GM12878 (cell line): ENCODE measurements around the gene SECTM1. TPM values are rescaled to one million over a fixed set of nuclear protein-coding genes. Genes with fewer than 3 reads are reported as not detected.

ENCODE experiments used
- ATAC-seq: fragments of 200-7000 bp; cut with Tn5 transposase; 3 replicates; pipeline ENCODE4 v1.9.1; 2020; ENCODE audit warnings: mild to moderate bottlenecking, moderate library complexity
- BruUV-seq: library from RNA; stranded (reverse); fragments of 400-500 nt; replicated peaks from 2 replicates; lab custom pipeline; 2021; lab: Mats Ljungman, UMichigan
- CTCF ChIA-PET: fragments of 300-600 bp; sonication (Branson Sonifier 250); formaldehyde crosslinking; extraction: SDS; loops from one replicate; lab custom pipeline; 2021; ENCODE audit warnings: inconsistent platforms; lab: Yijun Ruan, JAX
- POLR2A ChIA-PET: fragments of 350-600 bp; formaldehyde crosslinking; extraction: SDS; loops from one replicate; lab custom pipeline; 2021; ENCODE audit warnings: inconsistent platforms; lab: Charles Lee
- RAD21 ChIA-PET: fragments of 300-600 bp; sonication (Branson Sonifier 250); formaldehyde crosslinking; loops from one replicate; lab custom pipeline; 2023; ENCODE audit warnings: antibody characterized with exemption; ENCODE audit not compliant: unreplicated experiment; lab: Charles Lee
- SMC1A ChIA-PET: fragments of 300-600 bp; sonication (Branson Sonifier 250); formaldehyde crosslinking; loops from one replicate; lab custom pipeline; 2023; ENCODE audit not compliant: unreplicated experiment, uncharacterized antibody; lab: Charles Lee
- DNase-seq: peaks from one replicate; pipeline ENCODE4 v3.0.0-alpha.2; 2011; ENCODE audit warnings: low read depth, low spot score
- FAIRE-seq: peaks from 3 replicates; lab custom pipeline; 2011; peaks lifted over from hg19 to GRCh38; lab: Jason Lieb, UNC
- H2AFZ ChIP-seq: 2 replicates; pipeline ENCODE4 v1.6.0; 2011; ENCODE audit warnings: low read depth, low read length, control low read depth; ENCODE audit not compliant: control insufficient read depth
- H3K27ac ChIP-seq: 2 replicates; pipeline ENCODE4 v1.5.1; 2011; ENCODE audit warnings: control low read depth; ENCODE audit not compliant: control insufficient read depth, insufficient read depth
- H3K27me3 ChIP-seq, 2 experiments: replicated peaks in 1 of 2; 2 replicates each; pipeline versions ENCODE4 v1.6.0 to v1.6.1; 2011; ENCODE audit warnings: low read length in 1 of 2; ENCODE audit not compliant: control insufficient read depth in 2 of 2, insufficient read depth in 2 of 2
- H3K36me3 ChIP-seq, 2 experiments: 2 replicates each; pipeline ENCODE4 v1.5.1; 2011; ENCODE audit warnings: low read length in 1 of 2; ENCODE audit not compliant: control insufficient read depth in 2 of 2, insufficient read depth in 2 of 2
- H3K4me1 ChIP-seq: 2 replicates; pipeline ENCODE4 v1.6.1; 2011; ENCODE audit warnings: mild to moderate bottlenecking, low read length, moderate library complexity, mixed read lengths; ENCODE audit not compliant: control insufficient read depth, insufficient read depth
- H3K4me2 ChIP-seq: 2 replicates; pipeline ENCODE4 v1.6.0; 2011; ENCODE audit warnings: control low read depth; ENCODE audit not compliant: control insufficient read depth, insufficient read depth
- H3K4me3 ChIP-seq: fragments of 200-600 bp; sonication (generic); 2 replicates; pipeline ENCODE4 v1.5.1; 2016
- H3K79me2 ChIP-seq: 2 replicates; pipeline ENCODE4 v1.6.0; 2011; ENCODE audit warnings: low read length; ENCODE audit not compliant: control insufficient read depth, insufficient read depth
- H3K9ac ChIP-seq: 2 replicates; pipeline ENCODE4 v1.8.0; 2011; ENCODE audit warnings: low read length, control low read depth, mixed read lengths; ENCODE audit not compliant: control insufficient read depth, insufficient read depth
- H3K9me3 ChIP-seq: replicated peaks from 3 replicates; pipeline ENCODE4 v1.5.1; 2011; ENCODE audit warnings: mild to moderate bottlenecking, low read length; ENCODE audit not compliant: control insufficient read depth, insufficient read depth
- H4K20me1 ChIP-seq: 2 replicates; pipeline ENCODE4 v1.6.0; 2011; ENCODE audit not compliant: control insufficient read depth, insufficient read depth
- CEBPZ ChIP-seq: fragments of 150-350 bp; IDR thresholded peaks from 2 replicates; pipeline ENCODE4 v1.6.1; 2016; ENCODE audit warnings: low read depth, low read length
- CHD2 ChIP-seq: IDR thresholded peaks from 2 replicates; pipeline ENCODE4 v1.6.1; 2011; ENCODE audit warnings: low read depth, low read length, improper control_type of control experiment, borderline replicate concordance
- CREM ChIP-seq: IDR thresholded peaks from 2 replicates; pipeline ENCODE4 v1.6.1; 2014; ENCODE audit warnings: antibody characterized with exemption, low read depth
- EGR1 ChIP-seq, 2 experiments: IDR thresholded peaks; 1 replicate in 1 of 2; 2 replicates in 1 of 2; pipeline ENCODE4 v1.6.1; 2011 to 2012; ENCODE audit warnings: low read depth in 2 of 2, low read length in 2 of 2, borderline replicate concordance in 1 of 2, mild to moderate bottlenecking in 1 of 2, moderate library complexity in 1 of 2
- HDAC6 ChIP-seq: fragments of 200-600 bp; sonication (generic); IDR thresholded peaks from one replicate; pipeline ENCODE4 v1.8.0; 2017; ENCODE audit warnings: antibody characterized with exemption; ENCODE audit not compliant: unreplicated experiment
- JUNB ChIP-seq: IDR thresholded peaks from 2 replicates; pipeline ENCODE4 v1.6.1; 2016; ENCODE audit warnings: antibody characterized with exemption, mild to moderate bottlenecking
- MLLT1 ChIP-seq: fragments of 450-650 bp; IDR thresholded peaks from 2 replicates; pipeline ENCODE4 v1.6.1; 2016; ENCODE audit warnings: mild to moderate bottlenecking
- NFXL1 ChIP-seq: fragments of 450-650 bp; IDR thresholded peaks from 2 replicates; pipeline ENCODE4 v1.6.1; 2017; ENCODE audit warnings: antibody characterized with exemption, mild to moderate bottlenecking, borderline replicate concordance
- NFYA ChIP-seq: IDR thresholded peaks from 2 replicates; pipeline ENCODE4 v1.6.1; 2011; ENCODE audit warnings: low read depth, mild to moderate bottlenecking, low read length, improper control_type of control experiment, borderline replicate concordance
- NFYB ChIP-seq: IDR thresholded peaks from 2 replicates; pipeline ENCODE4 v1.6.1; 2011; ENCODE audit warnings: low read depth, mild to moderate bottlenecking, low read length, improper control_type of control experiment, moderate library complexity; ENCODE audit not compliant: insufficient read depth
- PBX3 ChIP-seq: IDR thresholded peaks from 2 replicates; pipeline ENCODE4 v1.6.1; 2011; ENCODE audit warnings: mild to moderate bottlenecking, low read depth, low read length, moderate library complexity; ENCODE audit not compliant: insufficient replicate concordance
- POLR2A ChIP-seq: IDR thresholded peaks from 2 replicates; pipeline ENCODE4 v1.6.1; 2011; ENCODE audit warnings: low read depth, mild to moderate bottlenecking, low read length
- RCOR1 ChIP-seq: conservative IDR thresholded peaks from 2 replicates; pipeline ENCODE4 v1.6.1; 2012; ENCODE audit warnings: low read depth, low read length, improper control_type of control experiment
- RELB ChIP-seq: fragments of 450-650 bp; IDR thresholded peaks from 2 replicates; pipeline ENCODE4 v1.6.1; 2017; ENCODE audit warnings: low read depth, mild to moderate bottlenecking, moderate library complexity
- SMAD5 ChIP-seq: IDR thresholded peaks from 2 replicates; pipeline ENCODE4 v1.6.1; 2016; ENCODE audit warnings: antibody characterized with exemption, low read depth
- TARDBP ChIP-seq: IDR thresholded peaks from 2 replicates; pipeline ENCODE4 v1.6.1; 2016; ENCODE audit warnings: borderline replicate concordance
- WGBS: methylation state at CpG from one replicate; pipeline ENCODE4 v1.1.6; 2016; ENCODE audit warnings: low lambda C conversion rate; ENCODE audit not compliant: insufficient replicate concordance, insufficient coverage; ENCODE audit errors: missing lambda C conversion rate; 5-methylcytosine and 5-hydroxymethylcytosine counted together
- in situ Hi-C: fragments of 300-500 bp; cut with MboI; formaldehyde crosslinking; loops from 9 replicates; pipeline ENCODE4 v1.14.3; 2018; ENCODE audit warnings: mixed read lengths
- intact Hi-C: fragments of 100-400 bp; cut with micrococcal nuclease; formaldehyde crosslinking; loops from one replicate; pipeline ENCODE4 v1.14.2; 2022; ENCODE audit not compliant: unreplicated experiment
- polyA plus RNA-seq, 11 experiments: library from polyadenylated mRNA; depleted of rRNA in 4 of 11; unstranded in 6 of 11; stranded (reverse) in 5 of 11; fragments of >200 nt; fragmentation: Nextera tagmentation in 4 of 11; fragmentation: Illumina TruSeq in 1 of 11; extraction: Ambion mirVana in 4 of 11; extraction: Trizol in 1 of 11; gene quantifications; 1 replicate in 1 of 11; 2 replicates in 10 of 11; pipeline versions ENCODE4 v1.2.1 to v1.2.3, GENCODE V29; 2011 to 2016; ENCODE audit warnings: inconsistent platforms in 2 of 11, missing spikeins in 2 of 11, low read depth in 1 of 11
- total RNA-seq, 4 experiments: library from RNA; depleted of rRNA in 3 of 4; stranded (reverse); fragments of >200 nt in 3 of 4; fragmentation: Illumina TruSeq in 1 of 4; extraction: Trizol in 1 of 4; gene quantifications; 2 replicates each; pipeline versions ENCODE4 v1.2.1 to v1.2.3, GENCODE V29; 2013 to 2021

Gene SECTM1
- total and polyA plus RNA-seq, 10 of the 15 experiments (the other 5 are each of a cell fraction or from before 2014, with no cell fraction given): 0.10 to 0.13 (median 0.12) TPM; not detected in 7

- FAIRE-seq: no peak
- Histone ChIP-seq H3K36me3 (no peaks in the 10 kb centered on the region), H2AFZ (no peak overlapping the region), H3K27ac (no peak overlapping the region), H3K79me2 (no peaks in the 10 kb centered on the region), H3K9ac (no peak overlapping the region), H4K20me1 (no peaks in the 10 kb centered on the region), H3K4me2 (no peak overlapping the region), H3K4me1 (no peaks in the 10 kb centered on the region), H3K27me3 (peaks cover 0 to 2% of the 10 kb centered on the region in 2 experiments; a peak in 2 of 4 replicates), H3K4me3 (no peak overlapping the region), H3K9me3 (no peaks in the 10 kb centered on the region)
- no peak for DNase-seq
- no TSS peak for BruUV-seq
- WGBS: 67% methylated on average over 13 of the region's 13 CpGs
- ChIA-PET SMC1A (interaction anchor here (1.0 to 2.5 kb wide), 2 partner anchors 9 to 11 kb away, joined by 3 to 9 read pairs; no protein-coding TSS in a partner anchor), POLR2A (interaction anchor here (6.2 kb wide), 1 partner anchor 11 kb away, joined by 32 read pairs; no protein-coding TSS in a partner anchor), CTCF (interaction anchor here (1.6 kb wide), 1 partner anchor 11 kb away, joined by 4 read pairs; no protein-coding TSS in a partner anchor), RAD21 (no interaction called here)
- ATAC-seq: no peak
- intact Hi-C loops: no loop called here
- in situ Hi-C loops: no loop called here
- TF ChIP-seq NFYA (no peak), RCOR1 (no peak), CHD2 (no peak), MLLT1 (no peak), EGR1 (IDR thresholded peaks at IDR 0.05; ENCODE audit: borderline replicate concordance in 1 of 2, low read depth in 2 of 2, low read length in 2 of 2) (no peak), SMAD5 (no peak), CREM (no peak), TARDBP (no peak), PBX3 (no peak), POLR2A (no peak), NFXL1 (no peak), RELB (no peak), HDAC6 (no peak), JUNB (no peak), CEBPZ (no peak), NFYB (no peak)
These were observed 21.6 kb downstream of the SECTM1 start for GRCh38 chr17:82311971-82312370.
